Naive thymus-derived CD4-positive, alpha-beta T cell (primary cell): Measurements from ENCODE around the gene CRTC1. TPM values are rescaled to one million over a fixed set of nuclear protein-coding genes. Genes with fewer than 3 reads are reported as not detected.
A peak's percentile ranks its signal among the peaks of the same experiment; 100 is the strongest.

ENCODE experiments used
- ATAC-seq: fragments of 150-1000 bp; cut with Tn5 transposase; 2 replicates; pipeline ENCODE4 v1.10.0; 2021; ENCODE audit warnings: mild to moderate bottlenecking, moderate library complexity
- CTCF ChIA-PET: fragments of 350-600 bp; sonication (Branson Sonifier 250); formaldehyde crosslinking; loops from one replicate; lab custom pipeline; 2021; ENCODE audit warnings: antibody characterized with exemption; lab: Charles Lee
- POLR2A ChIA-PET: fragments of 350-600 bp; sonication (Branson Sonifier 250); formaldehyde crosslinking; loops from one replicate; lab custom pipeline; 2021; ENCODE audit warnings: antibody characterized with exemption, inconsistent platforms; lab: Charles Lee
- DNase-seq, 9 donors: peaks; one replicate each; pipeline versions ENCODE4 v3.0.0 to v3.0.0-alpha.2; 2020 to 2022; ENCODE audit warnings: mixed read lengths in 1 of 9
- H3K27ac ChIP-seq: one replicate; pipeline ENCODE4 v1.7.0; 2013; ENCODE audit warnings: mild to moderate bottlenecking, low read depth, low read length, moderate library complexity
- H3K27me3 ChIP-seq, 2 donors: one replicate each; pipeline ENCODE4 v1.7.0; 2013; ENCODE audit warnings: low read length in 2 of 2, mild to moderate bottlenecking in 2 of 2, moderate library complexity in 2 of 2; ENCODE audit not compliant: control insufficient read depth in 2 of 2, insufficient read depth in 2 of 2
- H3K36me3 ChIP-seq, 3 experiments: 1 replicate in 2 of 3; 2 replicates in 1 of 3; pipeline ENCODE4 v1.7.0; 2013; ENCODE audit warnings: low read length in 3 of 3, mild to moderate bottlenecking in 3 of 3, moderate library complexity in 1 of 3; ENCODE audit not compliant: insufficient read depth in 3 of 3, control insufficient read depth in 2 of 3
- H3K4me1 ChIP-seq, 2 donors: one replicate each; pipeline ENCODE4 v1.7.0; 2013; ENCODE audit warnings: low read length in 2 of 2, mild to moderate bottlenecking in 2 of 2, moderate library complexity in 1 of 2; ENCODE audit not compliant: control insufficient read depth in 2 of 2, insufficient read depth in 2 of 2
- H3K4me3 ChIP-seq: 2 replicates; pipeline ENCODE4 v1.7.0; 2013; ENCODE audit warnings: mild to moderate bottlenecking, low read length
- H3K9me3 ChIP-seq, 3 experiments: 1 replicate in 2 of 3; 2 replicates in 1 of 3; pipeline ENCODE4 v1.7.0; 2013; ENCODE audit warnings: low read length in 3 of 3; ENCODE audit not compliant: control insufficient read depth in 2 of 3
- H3K27ac Mint-ChIP-seq, 9 donors: one replicate each; pipeline ENCODE4 v1.8.0; 2020 to 2022; ENCODE audit warnings: mixed read lengths in 9 of 9, mild to moderate bottlenecking in 8 of 9, moderate library complexity in 5 of 9, inconsistent platforms in 2 of 9
- H3K27me3 Mint-ChIP-seq, 5 donors: one replicate each; pipeline ENCODE4 v1.8.0; 2021 to 2022; ENCODE audit warnings: mixed read lengths in 5 of 5, mild to moderate bottlenecking in 1 of 5
- H3K36me3 Mint-ChIP-seq, 5 donors: one replicate each; pipeline ENCODE4 v1.8.0; 2020 to 2022; ENCODE audit warnings: mixed read lengths in 5 of 5, mild to moderate bottlenecking in 3 of 5, inconsistent platforms in 1 of 5
- H3K4me1 Mint-ChIP-seq, 7 donors: one replicate each; pipeline ENCODE4 v1.8.0; 2020 to 2022; ENCODE audit warnings: mixed read lengths in 7 of 7, mild to moderate bottlenecking in 3 of 7, inconsistent platforms in 1 of 7
- H3K4me3 Mint-ChIP-seq, 10 donors: one replicate each; pipeline ENCODE4 v1.8.0; 2020 to 2022; ENCODE audit warnings: mild to moderate bottlenecking in 10 of 10, mixed read lengths in 10 of 10, moderate library complexity in 6 of 10, inconsistent platforms in 2 of 10
- H3K9me3 Mint-ChIP-seq, 11 donors: one replicate each; pipeline ENCODE4 v1.8.0; 2020 to 2022; ENCODE audit warnings: mixed read lengths in 11 of 11, mild to moderate bottlenecking in 4 of 11, inconsistent platforms in 1 of 11, moderate library complexity in 1 of 11
- intact Hi-C, 2 donors: fragments of 100-400 bp; cut with micrococcal nuclease; formaldehyde crosslinking; loops; one replicate each; pipeline ENCODE4 v1.15.1; 2023
- polyA plus RNA-seq, 2 donors: library from polyadenylated mRNA; unstranded; fragments of 300-500 nt; fragmentation: Illumina TruSeq; gene quantifications; one replicate each; pipeline ENCODE4 v1.2.3, GENCODE V29; 2021
- total RNA-seq, 6 experiments: library from RNA in 5 of 6; stranded (reverse) in 5 of 6; gene quantifications; 1 replicate in 5 of 6; 2 replicates in 1 of 6; pipeline ENCODE4 v1.2.3 and lab custom pipeline; 2021 to 2026

CRTC1 gene
- total and polyA plus RNA-seq, 7 experiments from 2014 or later: 0.97 to 23.4 (median 20.5) TPM

GRCh38 chr19:18762125-18763023, 78.9 kb downstream of the CRTC1 start:
- Mint-ChIP-seq H3K4me3 (no peak overlapping the region), H3K9me3 (no peaks in the 10 kb centered on the region), H3K4me1 (peaks cover 0 to 2% (median 0%) of the 10 kb centered on the region in 7 donors), H3K27ac (no peak overlapping the region), H3K36me3 (peaks cover 0 to 5% (median under 1%) of the 10 kb centered on the region in 5 donors), H3K27me3 (no peaks in the 10 kb centered on the region)
- H3K27ac ChIP-seq: no peak overlapping the region
- no peaks in the 10 kb centered on the region for H3K4me1 ChIP-seq
- H3K36me3 ChIP-seq: no peaks in the 10 kb centered on the region
- no peaks in the 10 kb centered on the region for H3K9me3 ChIP-seq
- ChIA-PET POLR2A (no interaction called here), CTCF (no interaction called here)
- DNase-seq: no peak
- ATAC-seq: peak; percentile 22
- no peaks in the 10 kb centered on the region for H3K27me3 ChIP-seq
- H3K4me3 ChIP-seq: no peak overlapping the region
- intact Hi-C loops: no loop called here

- H3K27me3 Mint-ChIP-seq: no peaks in the 10 kb centered on the region
- POLR2A ChIA-PET: no interaction called here
- no peak overlapping the region for H3K27ac ChIP-seq
- intact Hi-C loops: no loop called here
- H3K4me1 Mint-ChIP-seq: peaks cover 0 to 2% (median 0%) of the 10 kb centered on the region in 7 donors
- no peaks in the 10 kb centered on the region for H3K4me1 ChIP-seq
- CTCF ChIA-PET: no interaction called here
- H3K9me3 Mint-ChIP-seq: no peaks in the 10 kb centered on the region
- H3K27ac Mint-ChIP-seq: no peak overlapping the region
- peaks cover 0 to 6% (median 0%) of the 10 kb centered on the region in 3 experiments for H3K36me3 ChIP-seq
- peaks cover 0 to 5% (median 4%) of the 10 kb centered on the region in 5 donors for H3K36me3 Mint-ChIP-seq
- ATAC-seq (no peak), DNase-seq (no peak)
- no peaks in the 10 kb centered on the region for H3K27me3 ChIP-seq
- H3K9me3 ChIP-seq: no peaks in the 10 kb centered on the region
- H3K4me3 ChIP-seq: no peak overlapping the region
- no peak overlapping the region for H3K4me3 Mint-ChIP-seq
Observed at GRCh38 chr19:18763674-18764590, 80.5 kb downstream of the CRTC1 start.

- Mint-ChIP-seq H3K4me1 (peaks cover 0 to 2% (median 0%) of the 10 kb centered on the region in 7 donors), H3K36me3 (peaks cover 0 to 5% (median 4%) of the 10 kb centered on the region in 5 donors), H3K4me3 (no peak overlapping the region), H3K27me3 (no peaks in the 10 kb centered on the region), H3K9me3 (no peaks in the 10 kb centered on the region), H3K27ac (no peak overlapping the region)
- no peaks in the 10 kb centered on the region for H3K27me3 ChIP-seq
- ATAC-seq (no peak), DNase-seq (no peak)
- intact Hi-C loops: no loop called here
- H3K4me3 ChIP-seq: no peak overlapping the region
- peaks cover 0 to 12% (median 0%) of the 10 kb centered on the region in 3 experiments for H3K36me3 ChIP-seq
- no peak overlapping the region for H3K27ac ChIP-seq
- POLR2A ChIA-PET: no interaction called here
- no peaks in the 10 kb centered on the region for H3K4me1 ChIP-seq
- no peaks in the 10 kb centered on the region for H3K9me3 ChIP-seq
- CTCF ChIA-PET: no interaction called here
Observed at GRCh38 chr19:18764591-18765051, 81.1 kb downstream of the CRTC1 start.

GRCh38 chr19:18765224-18765623, 81.7 kb downstream of the CRTC1 start:
- Histone ChIP-seq H3K27ac (no peak overlapping the region), H3K36me3 (peaks cover 0 to 12% (median 0%) of the 10 kb centered on the region in 3 experiments), H3K9me3 (no peaks in the 10 kb centered on the region), H3K4me1 (no peaks in the 10 kb centered on the region), H3K27me3 (no peaks in the 10 kb centered on the region), H3K4me3 (no peak overlapping the region)
- Mint-ChIP-seq H3K4me1 (peaks cover 0 to 3% (median 0%) of the 10 kb centered on the region in 7 donors), H3K36me3 (peaks cover 0 to 6% (median 4%) of the 10 kb centered on the region in 5 donors), H3K4me3 (no peak overlapping the region), H3K27me3 (no peaks in the 10 kb centered on the region), H3K9me3 (no peaks in the 10 kb centered on the region), H3K27ac (no peak overlapping the region)
- intact Hi-C loops: no loop called here
- ChIA-PET CTCF (no interaction called here), POLR2A (no interaction called here)
- ATAC-seq: no peak
- no peak for DNase-seq

GRCh38 chr19:18768046-18768771, 84.7 kb downstream of the CRTC1 start:
- intact Hi-C loops: no loop called here
- Mint-ChIP-seq H3K27ac (no peak overlapping the region), H3K27me3 (no peaks in the 10 kb centered on the region), H3K4me3 (no peak overlapping the region), H3K9me3 (no peaks in the 10 kb centered on the region), H3K36me3 (peaks cover 0 to 11% (median 4%) of the 10 kb centered on the region in 5 donors), H3K4me1 (peaks cover 0 to 7% (median 0%) of the 10 kb centered on the region in 7 donors)
- Histone ChIP-seq H3K36me3 (peaks cover 0 to 19% (median 0%) of the 10 kb centered on the region in 3 experiments), H3K27ac (no peak overlapping the region), H3K9me3 (no peaks in the 10 kb centered on the region), H3K4me3 (no peak overlapping the region), H3K27me3 (no peaks in the 10 kb centered on the region), H3K4me1 (no peaks in the 10 kb centered on the region)
- POLR2A ChIA-PET: interaction anchor here (0.6 kb wide), 1 partner anchor 33 kb away, joined by 3 read pairs; no protein-coding TSS in a partner anchor
- ATAC-seq (no peak), DNase-seq (no peak)
- CTCF ChIA-PET: no interaction called here
